Smooth muscle cell of the pulmonary artery (primary cell): ENCODE results near the gene HTRA1. TPM values are rescaled to one million over a fixed set of nuclear protein-coding genes. Genes with fewer than 3 reads are reported as not detected.

ENCODE experiments used
- total RNA-seq: library from RNA; depleted of rRNA; stranded (reverse); fragments of >200 nt; gene quantifications from 2 replicates; pipeline ENCODE4 v1.2.3, GENCODE V29; 2014

Gene HTRA1
- 591 and 835 TPM in 2 replicates for total RNA-seq

GRCh38 chr10:122461367-122461728, at the start of gene HTRA1:
Gene HTRA1 (plus strand): TSS chr10:122461553. CDS start chr10:122461653, 100 bp downstream.

GRCh38 chr10:122454603-122455080, 6.7 kb upstream of the HTRA1 start, which contains the start of gene ARMS2:
Gene ARMS2 (plus strand): TSS chr10:122454653. CDS start chr10:122454728, 75 bp downstream.

GRCh38 chr10:122560279-122560804, 99.0 kb downstream of the HTRA1 start, which contains the start of gene DMBT1:
Gene DMBT1 (plus strand): TSS chr10:122560754. CDS start chr10:122560771, 17 bp downstream.

Other genes starting within 250 kb of the HTRA1 start
- 0.13 TPM in 1 of 2 replicates, not detected in the other for gene BTBD16, start 190.3 kb upstream of the HTRA1 start, total RNA-seq
- 27.9 and 29.8 TPM in 2 replicates for gene PLEKHA1, start 86.8 kb upstream of the HTRA1 start, total RNA-seq
- gene ARMS2, start 6.9 kb upstream of the HTRA1 start, total RNA-seq, result not detected in 2 replicates
- 0.03 and 0.13 TPM in 2 replicates for gene DMBT1, start 99.2 kb downstream of the HTRA1 start, total RNA-seq
- not detected in 2 replicates for gene C10orf120, start 238.3 kb downstream of the HTRA1 start, total RNA-seq